ENCODE measurements around the gene TTC21B.

- no peak for TF ChIP-seq CTCF (IDR thresholded peaks at IDR 0.05)
- no peak for TF ChIP-seq POLR2A (IDR thresholded peaks at IDR 0.05)
- no peak for TF ChIP-seq POLR2AphosphoS5 (IDR thresholded peaks at IDR 0.05)
Observed at GRCh38 chr2:165893556-165893955, 60.0 kb downstream of the TTC21B start.
